ENCODE results near the gene MYT1. TPM values are rescaled to one million over a fixed set of nuclear protein-coding genes. Genes with fewer than 3 reads are reported as not detected.

The MYT1 gene
- polyA plus RNA-seq, 1 donor from 2014 or later, result not detected

DNA sequence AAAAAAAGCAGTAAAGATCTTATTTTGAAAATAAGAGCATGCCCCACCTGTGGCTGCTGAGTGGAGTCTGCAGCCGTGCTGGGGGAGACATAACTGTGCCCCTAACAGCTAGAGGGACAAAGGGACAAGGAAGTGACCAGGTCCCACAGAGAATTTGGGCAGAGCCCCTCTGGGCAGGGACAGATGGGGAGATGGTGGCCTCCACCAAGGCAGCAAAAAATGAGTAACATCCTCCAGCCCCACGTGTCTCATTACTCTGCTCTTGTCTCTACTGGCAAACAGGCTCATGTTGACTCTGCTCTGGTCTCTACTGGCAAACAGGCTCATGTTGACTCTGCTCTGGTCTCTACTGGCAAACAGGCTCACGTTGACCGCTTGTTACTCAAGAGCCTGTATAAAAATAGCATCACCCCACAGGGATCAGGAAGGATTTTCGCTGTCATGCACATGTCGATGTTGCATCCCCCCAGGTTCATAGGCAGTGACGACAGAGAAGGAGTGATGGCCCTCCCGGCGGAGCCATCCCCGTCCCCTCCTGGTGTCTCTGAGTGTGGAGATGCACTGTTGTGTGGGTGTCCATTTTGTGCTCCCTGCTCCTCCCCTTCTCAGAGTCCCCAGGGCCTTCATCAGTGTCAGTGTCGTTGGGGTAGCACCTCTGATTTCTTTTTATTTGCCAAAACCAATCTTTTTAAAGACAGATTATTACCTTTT is 74.0 kb downstream of the MYT1 start:
- H3K27me3 Mint-ChIP-seq, result peaks cover 5% of the 10 kb centered on the region

DNA sequence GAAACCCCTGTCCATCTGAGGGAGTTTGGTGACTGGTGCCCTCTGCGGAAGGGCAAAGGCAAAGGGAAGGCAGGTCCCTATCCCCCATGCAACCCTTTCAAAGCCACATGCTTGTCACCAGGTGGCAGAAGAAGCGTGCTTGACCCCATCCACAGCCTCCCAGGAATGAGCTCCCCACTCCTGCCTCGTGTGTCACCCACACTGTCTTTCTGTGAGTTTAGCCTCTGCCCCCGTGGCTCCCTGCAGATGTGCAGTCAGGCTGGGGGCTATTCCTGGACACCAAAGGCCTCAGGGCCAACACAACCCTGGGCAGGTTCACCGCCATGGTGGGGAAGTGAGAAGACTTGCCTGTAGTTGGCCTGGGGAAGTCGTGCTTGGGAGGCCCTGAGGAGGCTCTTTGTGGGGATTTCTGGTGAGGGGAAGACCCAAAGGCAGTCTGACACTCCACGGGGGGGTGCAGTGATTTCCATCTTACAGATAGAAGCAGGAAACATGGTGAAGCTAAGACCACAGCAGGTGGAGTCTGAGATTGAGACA is 74.7 kb downstream of the MYT1 start:
- Mint-ChIP-seq H3K27me3 (peaks cover 5% of the 10 kb centered on the region), H3K9me3 (no peaks in the 10 kb centered on the region), H3K4me3 (no peak overlapping the region), H3K36me3 (no peaks in the 10 kb centered on the region), H3K4me1 (peaks cover 0 to 5% (median 0%) of the 10 kb centered on the region in 3 donors), H3K27ac (no peak overlapping the region)

More for the DNA sequence above, 74.0 kb downstream of the MYT1 start:
- no peak overlapping the region for H3K27ac Mint-ChIP-seq
- peaks cover 0 to 9% (median 5%) of the 10 kb centered on the region in 3 donors for H3K4me1 Mint-ChIP-seq
- H3K4me3 Mint-ChIP-seq, result no peak overlapping the region
- no peaks in the 10 kb centered on the region for H3K36me3 Mint-ChIP-seq
- H3K9me3 Mint-ChIP-seq, result no peaks in the 10 kb centered on the region

DNA sequence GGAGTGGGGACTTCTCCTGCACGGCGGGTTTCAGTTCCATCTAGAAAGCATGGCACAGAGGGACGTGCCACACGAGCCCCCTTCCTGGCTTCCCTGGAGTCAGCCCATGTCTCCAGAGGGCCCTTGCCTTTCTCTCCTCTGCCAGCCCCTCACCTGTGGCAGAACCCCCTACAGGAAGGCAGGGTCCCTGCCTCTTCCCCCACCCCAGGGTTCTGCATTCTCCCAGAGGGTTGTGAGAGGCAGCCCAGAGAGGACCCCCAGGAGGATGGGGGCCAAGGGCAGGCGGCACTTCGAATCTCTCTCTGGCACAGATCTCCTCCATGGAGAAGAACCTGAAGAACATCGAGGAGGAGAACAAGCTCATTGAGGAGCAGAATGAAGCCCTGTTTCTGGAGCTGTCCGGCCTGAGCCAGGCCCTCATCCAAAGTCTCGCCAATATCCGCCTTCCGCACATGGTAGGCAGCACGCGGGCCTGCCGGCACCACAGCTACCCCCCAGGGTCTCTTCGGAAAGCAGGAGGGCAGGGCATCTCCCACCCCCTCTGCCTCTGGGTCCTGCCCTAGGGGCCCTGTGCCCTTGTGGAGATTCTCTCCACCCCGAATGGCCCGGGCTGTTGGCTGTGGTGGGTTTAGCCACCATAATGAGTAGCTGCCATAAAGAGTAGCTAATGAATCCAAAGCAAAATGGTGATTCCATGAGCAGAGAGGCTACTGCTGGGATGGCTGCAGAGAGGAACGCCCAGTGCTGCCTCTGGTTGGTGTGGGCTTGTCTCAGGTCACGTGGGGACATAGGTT is 75.4 kb downstream of the MYT1 start:
- Mint-ChIP-seq H3K27ac (no peak overlapping the region), H3K27me3 (peaks cover 7% of the 10 kb centered on the region), H3K4me1 (peaks cover 0 to 5% (median 0%) of the 10 kb centered on the region in 3 donors), H3K36me3 (no peaks in the 10 kb centered on the region), H3K4me3 (peak overlapping the region in 1 of 4 donors; percentile 32), H3K9me3 (no peaks in the 10 kb centered on the region)

- Mint-ChIP-seq H3K27ac (peak overlapping the region in 1 of 3 donors; percentile 67), H3K4me3 (no peak overlapping the region), H3K4me1 (peaks cover 0 to 5% (median 0%) of the 10 kb centered on the region in 3 donors)
Observed at GRCh38 chr20:64240243-64241015, 76.2 kb downstream of the MYT1 start.

GRCh38 chr20:64241061-64241460 is 76.8 kb downstream of the MYT1 start:
- H3K9me3 Mint-ChIP-seq, result no peaks in the 10 kb centered on the region
- H3K4me3 Mint-ChIP-seq, result no peak overlapping the region
- peak overlapping the region in 1 of 3 donors; percentile 67 for H3K27ac Mint-ChIP-seq
- peaks cover 0 to 5% (median 0%) of the 10 kb centered on the region in 3 donors for H3K4me1 Mint-ChIP-seq
- no peaks in the 10 kb centered on the region for H3K36me3 Mint-ChIP-seq
- H3K27me3 Mint-ChIP-seq, result peaks cover 13% of the 10 kb centered on the region

More at GRCh38 chr20:64240243-64241015, 76.2 kb downstream of the MYT1 start:
- H3K36me3 Mint-ChIP-seq, result no peaks in the 10 kb centered on the region
- peaks cover 9% of the 10 kb centered on the region for H3K27me3 Mint-ChIP-seq
- no peaks in the 10 kb centered on the region for H3K9me3 Mint-ChIP-seq

DNA sequence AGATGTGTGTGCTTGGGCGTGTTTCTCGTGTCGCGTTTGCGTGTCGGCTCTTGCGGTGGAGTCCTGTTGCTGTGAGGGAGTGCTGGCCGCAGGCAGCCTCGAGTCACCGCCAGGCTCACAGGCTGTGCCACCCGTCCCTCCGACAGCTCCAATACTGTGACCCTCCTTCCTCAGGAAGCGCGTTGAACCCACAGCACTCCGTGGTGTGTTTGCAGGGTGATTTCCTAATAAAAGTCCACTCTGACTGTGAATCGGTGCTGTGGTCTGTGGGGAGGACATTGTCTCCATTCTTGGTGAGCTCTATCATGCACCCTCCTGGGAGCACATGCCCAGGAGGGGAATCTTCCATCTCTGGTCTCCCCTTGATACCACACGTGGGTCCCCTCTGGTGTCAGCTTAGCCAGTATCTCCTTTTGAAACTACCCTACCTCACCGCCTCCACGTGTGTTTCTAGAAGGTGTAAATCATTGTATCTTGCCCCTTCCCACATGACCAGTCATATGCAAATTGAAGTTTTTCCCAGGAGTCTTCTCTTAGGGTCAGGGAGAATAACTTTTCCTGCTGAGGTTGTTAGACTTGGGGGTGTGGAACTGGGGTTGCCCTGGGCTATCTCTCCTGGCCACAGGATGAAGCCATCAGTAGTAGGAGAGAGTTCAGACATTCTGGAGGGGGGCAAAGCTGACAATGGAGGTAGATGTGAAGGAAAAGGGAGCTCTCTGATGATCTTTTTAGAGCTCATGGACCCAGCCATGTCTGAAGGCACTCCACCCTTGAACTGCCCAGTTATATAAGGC is 77.9 kb downstream of the MYT1 start:
- H3K27me3 Mint-ChIP-seq, result peaks cover 20% of the 10 kb centered on the region
- H3K27ac Mint-ChIP-seq, result no peak overlapping the region
- H3K4me3 Mint-ChIP-seq, result no peak overlapping the region
- peaks cover 3% of the 10 kb centered on the region for H3K36me3 Mint-ChIP-seq
- H3K4me1 Mint-ChIP-seq, result peaks cover 0 to 5% (median 0%) of the 10 kb centered on the region in 3 donors
- no peaks in the 10 kb centered on the region for H3K9me3 Mint-ChIP-seq

DNA sequence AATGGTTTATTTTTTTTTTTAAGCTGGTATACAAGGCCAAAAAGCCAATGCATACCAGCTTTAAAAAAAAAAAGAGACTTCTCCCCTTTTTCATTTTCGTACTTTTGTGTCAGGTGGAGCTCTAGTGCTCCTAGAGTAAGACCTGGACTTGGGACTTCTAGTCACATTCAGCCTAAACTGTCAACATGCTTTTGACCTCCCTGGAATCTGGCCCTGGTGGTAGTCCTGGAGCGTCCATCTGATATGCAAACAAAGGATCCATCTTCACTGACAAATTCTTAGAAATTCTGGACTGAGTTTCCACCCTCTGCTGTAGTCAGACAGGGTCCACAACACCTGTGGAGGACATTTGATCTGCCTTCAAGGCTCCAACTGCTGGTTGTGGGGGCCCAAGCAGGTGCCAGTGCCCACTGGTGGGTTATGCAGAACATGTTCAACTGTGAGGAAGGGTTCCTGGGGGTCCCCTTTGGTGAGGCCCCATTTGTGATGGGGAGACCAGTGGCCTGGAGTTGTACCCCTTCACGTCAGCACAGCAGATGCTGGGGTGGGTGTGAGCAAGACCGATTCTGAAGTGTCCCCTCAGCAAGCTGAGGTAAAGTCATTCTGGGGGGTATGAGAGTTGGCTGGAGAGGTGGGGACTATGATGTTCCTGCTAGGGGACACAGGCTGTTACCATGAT is 78.7 kb downstream of the MYT1 start:
- H3K4me1 Mint-ChIP-seq, result peaks cover 0 to 7% (median 3%) of the 10 kb centered on the region in 3 donors
- peaks cover 3% of the 10 kb centered on the region for H3K36me3 Mint-ChIP-seq
- no peaks in the 10 kb centered on the region for H3K9me3 Mint-ChIP-seq
- no peak overlapping the region for H3K4me3 Mint-ChIP-seq
- no peak overlapping the region for H3K27ac Mint-ChIP-seq
- H3K27me3 Mint-ChIP-seq, result peaks cover 23% of the 10 kb centered on the region

DNA sequence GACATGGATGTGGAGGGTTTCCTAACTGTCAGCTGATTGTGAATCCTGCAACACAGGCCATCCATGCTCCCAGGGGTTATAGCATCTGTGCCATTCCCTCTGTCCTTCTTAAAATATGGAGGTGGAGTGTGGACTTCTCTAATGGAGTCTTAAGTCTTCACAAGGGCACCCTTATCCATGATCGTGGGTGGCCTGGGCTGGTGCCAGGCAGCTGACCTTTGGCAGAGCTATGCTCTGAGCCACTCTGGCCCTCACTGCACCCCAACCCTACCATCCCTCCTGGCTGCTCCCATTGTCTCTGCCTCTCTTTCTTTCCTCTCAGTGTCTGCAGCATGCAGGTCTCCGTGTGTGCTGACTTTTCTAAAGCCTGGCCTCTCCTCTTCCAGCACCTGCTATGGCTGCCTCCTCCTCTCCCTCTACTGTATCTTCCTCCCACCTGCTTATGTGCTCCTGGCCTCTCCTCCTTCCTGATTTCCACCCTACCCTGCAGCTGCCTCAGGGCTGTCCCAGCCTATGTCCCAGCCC is 80.1 kb downstream of the MYT1 start:
- peaks cover 25% of the 10 kb centered on the region for H3K27me3 Mint-ChIP-seq
- peaks cover 0 to 4% (median 2%) of the 10 kb centered on the region in 3 donors for H3K4me1 Mint-ChIP-seq
- no peak overlapping the region for H3K4me3 Mint-ChIP-seq
- H3K27ac Mint-ChIP-seq, result no peak overlapping the region
- no peaks in the 10 kb centered on the region for H3K9me3 Mint-ChIP-seq
- peaks cover 3% of the 10 kb centered on the region for H3K36me3 Mint-ChIP-seq

DNA sequence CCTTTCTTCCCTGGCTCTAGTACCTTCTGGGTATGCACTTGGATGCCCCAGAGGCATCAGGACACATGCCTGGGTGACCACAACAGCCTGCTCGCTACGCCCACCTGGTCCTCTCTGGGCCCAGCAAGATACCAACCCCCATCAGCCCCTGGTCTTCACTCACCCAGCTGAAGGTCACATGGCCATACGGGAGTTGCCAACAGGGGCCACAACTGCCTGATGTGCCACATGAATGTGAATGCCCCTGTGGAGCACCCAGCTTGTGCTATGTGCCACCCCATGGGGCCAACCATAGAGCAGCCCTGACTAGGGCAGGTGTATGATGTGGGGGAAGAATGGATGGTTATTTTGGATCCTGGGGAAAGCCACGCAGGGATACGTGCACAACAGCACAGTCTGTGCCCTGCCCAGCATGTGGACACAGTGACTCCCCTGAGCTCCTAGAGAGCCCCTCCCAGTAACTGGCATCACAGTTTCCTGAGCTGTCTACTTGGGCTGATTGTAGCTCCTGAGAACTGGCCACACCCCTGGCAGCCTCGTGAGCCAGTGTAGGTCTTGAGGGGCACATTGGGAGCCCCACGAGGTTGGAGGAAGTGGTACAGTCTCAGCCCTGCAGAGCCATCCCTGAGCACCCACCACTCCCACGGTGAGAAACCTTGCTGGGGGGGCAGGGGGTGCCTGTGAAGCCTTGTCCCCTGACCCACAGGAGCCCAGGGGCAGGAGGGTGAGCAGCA is 80.8 kb downstream of the MYT1 start:
- Mint-ChIP-seq H3K9me3 (no peaks in the 10 kb centered on the region), H3K4me3 (no peak overlapping the region), H3K4me1 (peaks cover 0 to 4% (median 2%) of the 10 kb centered on the region in 3 donors), H3K27ac (no peak overlapping the region), H3K36me3 (peaks cover 3% of the 10 kb centered on the region), H3K27me3 (peaks cover 25% of the 10 kb centered on the region)

DNA sequence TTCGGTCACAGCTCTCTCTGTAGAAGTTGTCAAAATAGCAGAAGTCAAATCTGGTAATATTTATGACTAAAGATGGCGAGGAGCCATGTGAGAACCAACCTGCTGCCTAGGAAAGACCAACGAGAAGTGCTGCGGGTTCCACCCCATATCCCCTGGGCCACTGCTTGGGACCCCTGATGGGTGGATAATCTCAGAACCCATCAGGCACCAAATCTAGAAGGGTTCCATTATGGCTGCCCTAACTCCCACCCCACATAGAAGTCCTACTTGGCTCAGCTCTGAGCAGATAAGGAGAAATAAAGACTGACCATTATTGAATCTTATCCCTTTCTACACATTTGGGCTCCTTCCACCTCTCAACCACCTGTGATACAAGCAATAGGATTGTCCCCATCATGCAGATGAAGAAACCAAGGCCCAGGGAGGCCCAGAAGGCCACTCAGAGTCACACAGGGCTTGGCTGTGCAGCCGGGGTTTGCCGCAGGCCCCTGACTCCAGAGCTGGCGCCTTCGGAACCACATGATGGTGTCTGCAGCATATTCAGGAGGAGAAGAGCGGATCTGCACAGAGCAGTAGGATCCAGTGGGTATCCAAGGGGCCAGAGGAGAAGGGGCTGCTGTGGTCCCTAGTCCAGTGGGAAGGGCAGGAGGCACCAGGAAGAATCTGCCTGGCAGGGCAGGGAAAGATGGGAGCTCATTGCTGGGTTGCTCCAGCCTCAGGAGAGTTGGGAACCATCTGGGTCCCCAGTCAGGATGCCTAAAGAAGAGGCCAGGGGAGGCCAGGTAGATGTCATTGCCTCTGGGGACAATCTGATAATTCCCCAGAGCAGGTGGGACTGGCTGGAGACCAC is 81.7 kb downstream of the MYT1 start:
- Mint-ChIP-seq H3K4me3 (no peak overlapping the region), H3K4me1 (peaks cover 0 to 4% (median 2%) of the 10 kb centered on the region in 3 donors), H3K27ac (no peak overlapping the region), H3K27me3 (peaks cover 27% of the 10 kb centered on the region), H3K36me3 (peaks cover 3% of the 10 kb centered on the region), H3K9me3 (no peaks in the 10 kb centered on the region)

DNA sequence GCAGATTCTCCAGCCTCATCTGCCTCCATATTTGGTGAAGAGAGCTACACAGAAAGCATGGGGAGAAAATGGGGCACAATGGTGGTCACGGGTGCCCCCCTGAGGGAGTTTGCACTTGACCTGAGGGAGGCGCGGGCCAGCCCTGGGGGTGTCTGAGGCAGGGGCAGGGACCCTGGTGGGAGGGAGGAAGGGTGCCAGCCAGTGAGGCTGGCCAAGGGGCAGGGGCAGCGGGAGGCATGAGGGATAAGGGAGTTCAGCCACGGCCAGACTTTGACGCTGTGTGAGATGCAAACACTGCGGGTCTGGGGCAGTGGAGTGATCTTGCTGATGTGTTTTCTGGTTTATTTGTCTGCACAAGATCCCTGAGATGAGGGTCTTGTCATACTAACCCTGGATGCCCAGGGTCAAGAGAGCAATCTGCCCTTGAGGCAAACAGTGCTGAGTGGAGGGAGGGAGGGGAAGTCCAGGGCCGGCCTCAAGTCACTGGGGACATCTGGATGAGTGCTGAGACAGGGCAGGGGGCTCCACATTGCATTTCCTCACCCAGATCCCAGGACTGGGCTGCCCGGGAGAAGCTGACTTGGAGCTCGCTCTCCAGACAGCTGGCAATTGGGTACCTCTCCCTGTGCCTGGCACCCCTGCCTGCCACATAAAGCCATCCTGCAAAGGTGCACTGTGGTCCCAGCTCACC is 82.5 kb downstream of the MYT1 start:
- peaks cover 3% of the 10 kb centered on the region for H3K36me3 Mint-ChIP-seq
- H3K4me1 Mint-ChIP-seq, result peaks cover 0 to 4% (median 2%) of the 10 kb centered on the region in 3 donors
- H3K4me3 Mint-ChIP-seq, result no peak overlapping the region
- peaks cover 27% of the 10 kb centered on the region for H3K27me3 Mint-ChIP-seq
- H3K27ac Mint-ChIP-seq, result no peak overlapping the region
- no peaks in the 10 kb centered on the region for H3K9me3 Mint-ChIP-seq

- no peaks in the 10 kb centered on the region for H3K9me3 Mint-ChIP-seq
- H3K36me3 Mint-ChIP-seq, result peaks cover 3% of the 10 kb centered on the region
- no peak overlapping the region for H3K27ac Mint-ChIP-seq
- no peak overlapping the region for H3K4me3 Mint-ChIP-seq
- H3K4me1 Mint-ChIP-seq, result peaks cover 0 to 4% (median 2%) of the 10 kb centered on the region in 3 donors
- peaks cover 23% of the 10 kb centered on the region for H3K27me3 Mint-ChIP-seq
Observed at GRCh38 chr20:64247307-64247618, 83.0 kb downstream of the MYT1 start.

Measured in IgD-negative memory B cell (primary cell).